NCI-H128 (cell line): Measurements from ENCODE around the gene LY6G5C.

ENCODE experiments used
- DNase-seq: peaks from one replicate; lab custom pipeline; 2025; ENCODE audit not compliant: unreplicated experiment; lab: John Stamatoyannopoulos, UW

The LY6G5C gene

GRCh38 chr6:31642798-31643570 lies 37.9 kb downstream of the LY6G5C start:
- no peak for DNase-seq

DNA sequence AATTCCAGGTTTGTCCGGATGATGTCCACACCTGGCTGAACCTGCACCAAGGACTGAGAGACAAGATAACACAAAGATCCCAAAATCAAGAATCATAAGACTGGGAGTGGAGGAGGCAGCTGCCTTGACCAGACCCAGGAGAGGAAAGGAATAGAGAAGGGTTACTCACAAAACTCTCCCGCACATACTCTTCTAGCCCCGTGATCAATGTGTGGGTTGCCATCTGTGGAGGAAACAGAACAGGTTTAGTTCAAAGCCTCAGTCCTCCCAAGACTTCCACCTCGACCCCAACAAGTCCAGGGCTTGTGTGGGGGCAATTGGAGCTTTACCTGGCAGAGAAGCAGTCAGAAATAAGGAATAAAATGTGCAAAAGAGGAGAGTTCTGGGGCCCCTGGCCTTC lies 39.5 kb downstream of the LY6G5C start:
- DNase-seq: no peak

DNA sequence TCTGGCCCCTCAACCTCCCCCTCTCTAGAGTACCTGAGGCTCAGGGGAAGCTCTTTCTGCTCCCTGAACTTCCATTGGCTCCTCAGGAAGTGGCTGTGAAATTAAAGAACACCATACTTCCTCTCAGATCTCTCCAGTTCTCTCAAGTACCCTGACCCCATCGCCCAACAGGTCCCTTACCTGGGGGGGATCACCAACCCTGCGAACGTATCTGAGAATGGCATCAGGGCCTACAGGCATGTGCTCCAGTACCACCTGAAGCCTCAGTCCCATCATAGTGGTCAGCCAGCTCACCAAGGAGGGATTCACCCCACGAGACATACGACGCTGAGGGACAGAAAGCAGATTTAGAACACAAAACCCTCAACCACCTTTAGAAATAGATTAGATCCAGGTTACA lies 40.3 kb downstream of the LY6G5C start:
- no peak for DNase-seq

DNA sequence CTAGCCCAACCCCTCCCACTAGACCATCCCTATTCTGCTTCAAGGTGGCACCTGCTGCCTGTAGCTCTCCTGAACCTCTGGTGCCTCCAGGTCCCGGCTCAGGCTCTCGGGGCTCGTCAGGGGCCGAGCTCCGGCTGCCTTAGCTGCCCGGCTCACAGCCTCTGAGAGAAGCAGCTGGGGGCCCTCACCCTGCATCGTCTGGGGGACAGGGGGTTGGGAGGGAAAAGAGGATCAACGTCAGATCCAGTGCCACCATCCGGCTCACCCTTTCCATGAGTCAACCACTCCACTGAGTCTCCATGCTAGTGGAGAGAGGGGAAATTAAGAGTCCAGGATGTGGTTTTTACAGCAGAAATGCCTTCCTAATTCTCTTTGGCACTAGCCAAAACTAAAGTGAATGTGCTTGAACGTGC lies 41.4 kb downstream of the LY6G5C start:
- no peak for DNase-seq

GRCh38 chr6:31639043-31639442 lies 41.8 kb downstream of the LY6G5C start:
- DNase-seq: no peak

DNA sequence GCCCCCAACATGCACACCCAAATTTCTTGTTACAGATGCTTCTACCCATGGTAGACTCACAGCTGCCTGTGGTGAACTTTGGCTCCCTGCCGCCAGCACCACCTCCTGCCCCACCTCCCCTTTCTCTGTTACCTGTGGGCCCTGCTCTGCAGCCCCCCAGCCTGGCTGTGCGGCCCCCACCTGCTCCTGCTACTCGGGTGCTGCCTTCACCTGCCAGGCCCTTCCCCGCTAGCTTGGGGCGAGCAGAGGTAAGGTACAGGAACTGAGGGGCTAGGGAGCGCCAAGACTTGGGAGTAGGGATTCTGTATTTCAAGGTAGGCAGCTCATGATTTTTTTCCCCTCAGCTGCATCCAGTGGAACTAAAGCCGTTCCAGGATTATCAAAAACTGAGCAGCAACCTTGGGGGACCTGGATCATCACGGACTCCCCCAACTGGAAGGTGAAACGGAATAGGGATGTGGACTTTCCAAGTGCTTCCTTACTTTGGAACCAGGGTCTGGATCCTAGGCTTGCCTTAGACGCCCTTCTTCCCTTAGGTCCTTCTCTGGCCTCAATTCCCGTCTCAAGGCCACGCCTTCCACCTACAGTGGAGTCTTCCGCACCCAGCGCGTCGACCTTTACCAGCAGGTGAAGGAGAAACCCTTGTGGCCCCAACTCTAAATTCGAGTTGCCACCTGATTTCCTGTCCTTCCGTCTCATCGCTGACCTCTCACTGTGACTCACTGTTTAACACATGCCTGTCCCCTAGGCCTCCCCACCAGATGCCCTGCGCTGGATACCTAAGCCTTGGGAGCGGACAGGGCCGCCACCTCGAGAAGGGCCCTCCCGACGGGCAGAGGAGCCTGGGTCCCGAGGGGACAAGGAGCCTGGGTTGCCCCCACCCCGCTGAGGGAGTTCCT lies 43.9 kb downstream of the LY6G5C start:
- no peak for DNase-seq

DNA sequence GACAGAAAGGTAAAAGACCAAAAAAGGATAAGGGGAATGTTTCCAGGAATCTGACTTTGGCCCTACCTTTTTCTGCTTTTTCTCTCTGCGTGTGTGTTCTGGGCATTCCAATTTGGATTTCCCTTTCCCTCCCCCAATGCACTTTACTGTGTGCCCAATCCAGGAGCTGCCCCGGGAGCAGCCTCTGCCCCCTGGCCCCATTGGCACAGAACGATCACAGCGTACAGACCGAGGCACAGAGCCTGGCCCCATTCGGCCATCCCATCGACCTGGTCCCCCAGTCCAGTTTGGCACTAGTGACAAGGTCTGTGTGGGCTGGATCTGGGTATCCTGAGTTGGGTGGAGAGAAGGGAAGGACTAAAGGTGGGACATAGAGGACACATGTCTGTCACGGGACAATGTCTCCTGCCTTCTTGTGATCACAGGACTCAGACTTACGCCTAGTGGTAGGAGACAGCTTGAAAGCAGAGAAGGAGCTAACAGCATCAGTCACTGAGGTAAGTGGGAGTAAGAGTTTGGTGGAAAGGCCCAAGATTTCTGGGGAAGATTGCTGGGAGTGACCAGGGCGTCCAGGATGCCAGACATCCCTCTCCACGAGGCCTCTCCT lies 45.8 kb downstream of the LY6G5C start:
- DNase-seq: no peak

GRCh38 chr6:31634131-31634530 lies 46.7 kb downstream of the LY6G5C start:
- DNase-seq: no peak

DNA sequence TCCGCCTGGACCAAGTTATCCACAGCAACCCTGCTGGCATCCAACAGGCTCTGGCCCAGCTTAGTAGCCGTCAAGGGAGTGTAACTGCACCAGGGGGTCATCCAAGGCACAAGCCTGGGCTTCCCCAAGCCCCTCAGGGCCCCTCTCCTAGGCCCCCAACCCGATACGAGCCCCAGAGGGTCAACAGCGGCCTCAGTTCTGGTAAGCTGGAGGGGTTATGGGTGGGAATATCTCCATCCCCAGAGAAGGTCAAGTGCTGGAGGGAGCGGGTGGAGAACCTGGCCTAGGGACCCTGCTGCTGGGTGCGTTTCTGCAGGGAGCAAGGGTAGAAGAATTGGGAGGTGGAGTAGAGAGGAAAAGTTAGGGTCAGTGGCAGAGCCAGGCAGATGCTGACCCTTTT lies 47.4 kb downstream of the LY6G5C start:
- DNase-seq: no peak

- DNase-seq: no peak
Observed at GRCh38 chr6:31632279-31632946, 48.5 kb downstream of the LY6G5C start.

GRCh38 chr6:31631681-31632278 lies 49.1 kb downstream of the LY6G5C start:
- no peak for DNase-seq

DNA sequence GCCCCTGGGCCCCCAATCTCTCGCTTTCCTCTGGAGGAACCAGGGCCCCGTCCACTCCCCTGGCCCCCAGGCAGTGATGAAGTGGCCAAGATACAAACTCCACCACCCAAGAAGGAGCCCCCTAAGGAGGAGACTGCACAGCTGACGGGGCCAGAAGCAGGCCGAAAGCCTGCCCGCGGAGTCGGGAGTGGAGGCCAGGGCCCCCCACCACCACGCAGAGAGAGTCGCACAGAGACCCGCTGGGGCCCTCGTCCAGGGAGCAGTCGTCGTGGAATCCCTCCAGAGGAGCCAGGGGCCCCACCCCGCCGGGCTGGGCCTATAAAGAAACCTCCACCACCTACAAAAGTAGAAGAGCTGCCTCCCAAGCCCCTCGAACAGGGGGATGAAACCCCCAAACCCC lies 49.7 kb downstream of the LY6G5C start:
- no peak for DNase-seq

DNA sequence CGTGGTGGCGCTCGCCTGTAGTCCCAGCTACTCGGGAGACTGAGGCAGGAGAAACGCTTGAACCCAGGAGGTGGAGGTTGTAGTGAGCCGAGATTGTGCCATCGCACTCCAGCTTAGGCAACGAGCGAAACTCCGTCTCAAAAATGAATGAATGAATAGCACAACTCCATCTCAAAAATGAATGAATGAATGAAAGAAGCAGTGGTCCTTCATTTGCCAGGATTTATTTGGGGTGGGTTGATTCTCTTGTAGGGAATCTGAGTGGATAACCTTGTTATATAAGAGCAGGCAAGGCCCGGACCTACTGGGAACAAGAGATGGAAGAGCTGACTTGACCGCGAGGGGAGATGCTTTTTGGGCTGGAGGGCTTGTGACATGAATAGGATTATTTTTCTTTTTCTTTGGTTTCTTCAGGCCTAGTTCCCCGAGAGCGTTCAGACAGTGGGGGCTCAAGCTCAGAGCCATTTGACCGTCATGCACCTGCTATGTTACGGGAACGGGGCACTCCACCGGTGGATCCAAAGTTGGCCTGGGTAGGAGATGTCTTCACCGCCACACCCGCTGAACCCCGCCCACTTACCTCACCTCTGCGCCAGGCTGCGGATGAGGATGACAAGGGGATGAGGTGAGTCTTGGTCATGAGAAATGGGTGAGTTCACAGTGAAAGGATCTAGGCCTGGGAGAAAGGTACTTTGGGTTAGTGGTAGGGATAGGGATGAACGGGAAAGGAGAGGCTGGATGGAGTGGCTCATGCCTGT lies 50.5 kb downstream of the LY6G5C start:
- DNase-seq: no peak

- no peak for DNase-seq
Observed at GRCh38 chr6:31629014-31629413, 51.9 kb downstream of the LY6G5C start.

GRCh38 chr6:31627690-31628287 lies 53.1 kb downstream of the LY6G5C start:
- no peak for DNase-seq

- DNase-seq: no peak
Observed at GRCh38 chr6:31626952-31627351, 53.9 kb downstream of the LY6G5C start.
